Memory B cell (primary cell): ENCODE results near the gene GUK1.

Experiments used
- ATAC-seq: fragments of 150-1000 bp; cut with Tn5 transposase; 2 replicates; pipeline ENCODE4 v1.10.0; 2021; ENCODE audit warnings: low read depth, mild to moderate bottlenecking, moderate library complexity
- DNase-seq, 2 donors: peaks; one replicate each; pipeline ENCODE4 v3.0.0; 2022; ENCODE audit warnings: low spot score in 2 of 2
- H3K27ac Mint-ChIP-seq: one replicate; pipeline ENCODE4 v1.8.0; 2022; ENCODE audit warnings: mild to moderate bottlenecking, moderate library complexity, mixed read lengths
- H3K27me3 Mint-ChIP-seq: one replicate; pipeline ENCODE4 v1.8.0; 2022; ENCODE audit warnings: mixed read lengths
- H3K36me3 Mint-ChIP-seq: one replicate; pipeline ENCODE4 v1.8.0; 2022; ENCODE audit warnings: mild to moderate bottlenecking, mixed read lengths
- H3K4me1 Mint-ChIP-seq: one replicate; pipeline ENCODE4 v1.8.0; 2022; ENCODE audit warnings: mixed read lengths
- H3K4me3 Mint-ChIP-seq: one replicate; pipeline ENCODE4 v1.8.0; 2022; ENCODE audit warnings: mild to moderate bottlenecking, moderate library complexity, mixed read lengths
- H3K9me3 Mint-ChIP-seq: one replicate; pipeline ENCODE4 v1.8.0; 2022; ENCODE audit warnings: mixed read lengths

Gene GUK1

DNA sequence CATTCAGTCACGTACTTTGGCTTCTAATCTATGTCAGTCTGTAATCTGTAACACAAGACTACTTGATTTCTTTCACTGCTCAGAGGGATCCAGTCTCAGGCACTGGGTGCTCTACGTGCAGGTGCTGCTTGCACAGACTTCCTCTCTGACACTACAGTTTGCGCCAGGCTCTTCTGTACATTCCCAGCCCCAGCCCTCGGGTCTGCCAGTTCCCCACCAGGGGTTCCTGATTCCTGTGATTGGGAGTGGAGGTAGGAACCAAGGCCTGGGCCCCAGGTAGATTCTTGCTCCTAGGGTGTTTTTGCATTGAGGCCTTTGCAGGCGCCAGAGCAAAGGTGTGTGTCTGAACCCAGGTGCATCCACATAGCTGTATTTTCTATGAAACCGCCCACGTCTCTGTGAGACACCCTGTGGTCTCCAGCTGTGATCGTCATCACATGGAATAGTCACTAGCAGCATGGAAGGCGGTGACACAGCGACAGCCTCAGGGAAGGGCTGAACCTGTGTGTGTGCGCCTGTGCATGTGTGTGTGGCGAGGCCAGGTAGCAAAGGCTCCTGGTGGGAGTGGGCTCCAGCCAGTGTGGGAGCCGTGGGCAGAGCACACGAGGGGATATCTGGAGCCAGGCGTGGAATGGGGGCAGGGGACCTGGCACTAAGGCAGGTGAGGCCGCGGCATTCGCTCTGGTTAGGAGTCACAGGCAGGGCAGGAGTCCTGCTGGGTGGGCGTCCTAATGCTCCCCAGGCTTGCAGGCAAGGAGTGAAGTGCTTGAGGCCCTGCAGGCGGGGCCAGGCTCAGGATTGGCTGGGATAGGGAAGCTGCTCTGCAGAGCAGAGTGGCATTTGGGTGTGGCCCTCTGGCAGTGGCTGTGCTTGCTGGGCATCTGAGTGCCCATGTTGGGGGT is 14.8 kb downstream of the GUK1 start:
- DNase-seq (no peak), ATAC-seq (no peak)
- peaks cover 4% of the 10 kb centered on the region for H3K4me1 Mint-ChIP-seq
- no peak overlapping the region for H3K4me3 Mint-ChIP-seq
- H3K27ac Mint-ChIP-seq = no peak overlapping the region
- no peaks in the 10 kb centered on the region for H3K9me3 Mint-ChIP-seq
- H3K36me3 Mint-ChIP-seq = no peaks in the 10 kb centered on the region
- H3K27me3 Mint-ChIP-seq = peaks cover 3% of the 10 kb centered on the region

- Mint-ChIP-seq H3K27ac (no peak overlapping the region), H3K4me1 (peaks cover 4% of the 10 kb centered on the region), H3K4me3 (no peak overlapping the region), H3K36me3 (no peaks in the 10 kb centered on the region), H3K9me3 (no peaks in the 10 kb centered on the region), H3K27me3 (peaks cover 3% of the 10 kb centered on the region)
- DNase-seq = no peak
- ATAC-seq = no peak
These were observed 15.8 kb downstream of the GUK1 start for GRCh38 chr1:228155596-228156514.

GRCh38 chr1:228156515-228156881 is 16.4 kb downstream of the GUK1 start:
- ATAC-seq = no peak
- no peak for DNase-seq
- Mint-ChIP-seq H3K36me3 (no peaks in the 10 kb centered on the region), H3K27ac (no peak overlapping the region), H3K4me3 (no peak overlapping the region), H3K4me1 (no peaks in the 10 kb centered on the region), H3K27me3 (peaks cover 3% of the 10 kb centered on the region), H3K9me3 (no peaks in the 10 kb centered on the region)

- DNase-seq = no peak
- no peaks in the 10 kb centered on the region for H3K4me1 Mint-ChIP-seq
These were observed 17.1 kb downstream of the GUK1 start for GRCh38 chr1:228156941-228157728.

DNA sequence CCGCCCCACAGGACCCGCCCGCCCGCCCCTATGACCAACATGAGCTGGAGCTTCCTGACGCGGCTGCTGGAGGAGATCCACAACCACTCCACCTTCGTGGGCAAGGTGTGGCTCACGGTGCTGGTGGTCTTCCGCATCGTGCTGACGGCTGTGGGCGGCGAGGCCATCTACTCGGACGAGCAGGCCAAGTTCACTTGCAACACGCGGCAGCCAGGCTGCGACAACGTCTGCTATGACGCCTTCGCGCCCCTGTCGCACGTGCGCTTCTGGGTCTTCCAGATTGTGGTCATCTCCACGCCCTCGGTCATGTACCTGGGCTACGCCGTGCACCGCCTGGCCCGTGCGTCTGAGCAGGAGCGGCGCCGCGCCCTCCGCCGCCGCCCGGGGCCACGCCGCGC is 17.6 kb downstream of the GUK1 start:
- H3K27ac Mint-ChIP-seq = no peak overlapping the region

More at GRCh38 chr1:228156941-228157728, 17.1 kb downstream of the GUK1 start:
- H3K27me3 Mint-ChIP-seq = peaks cover 3% of the 10 kb centered on the region
- ATAC-seq = peak; percentile 60
- no peak overlapping the region for H3K27ac Mint-ChIP-seq
- H3K36me3 Mint-ChIP-seq = no peaks in the 10 kb centered on the region
- no peak overlapping the region for H3K4me3 Mint-ChIP-seq
- no peaks in the 10 kb centered on the region for H3K9me3 Mint-ChIP-seq

DNA sequence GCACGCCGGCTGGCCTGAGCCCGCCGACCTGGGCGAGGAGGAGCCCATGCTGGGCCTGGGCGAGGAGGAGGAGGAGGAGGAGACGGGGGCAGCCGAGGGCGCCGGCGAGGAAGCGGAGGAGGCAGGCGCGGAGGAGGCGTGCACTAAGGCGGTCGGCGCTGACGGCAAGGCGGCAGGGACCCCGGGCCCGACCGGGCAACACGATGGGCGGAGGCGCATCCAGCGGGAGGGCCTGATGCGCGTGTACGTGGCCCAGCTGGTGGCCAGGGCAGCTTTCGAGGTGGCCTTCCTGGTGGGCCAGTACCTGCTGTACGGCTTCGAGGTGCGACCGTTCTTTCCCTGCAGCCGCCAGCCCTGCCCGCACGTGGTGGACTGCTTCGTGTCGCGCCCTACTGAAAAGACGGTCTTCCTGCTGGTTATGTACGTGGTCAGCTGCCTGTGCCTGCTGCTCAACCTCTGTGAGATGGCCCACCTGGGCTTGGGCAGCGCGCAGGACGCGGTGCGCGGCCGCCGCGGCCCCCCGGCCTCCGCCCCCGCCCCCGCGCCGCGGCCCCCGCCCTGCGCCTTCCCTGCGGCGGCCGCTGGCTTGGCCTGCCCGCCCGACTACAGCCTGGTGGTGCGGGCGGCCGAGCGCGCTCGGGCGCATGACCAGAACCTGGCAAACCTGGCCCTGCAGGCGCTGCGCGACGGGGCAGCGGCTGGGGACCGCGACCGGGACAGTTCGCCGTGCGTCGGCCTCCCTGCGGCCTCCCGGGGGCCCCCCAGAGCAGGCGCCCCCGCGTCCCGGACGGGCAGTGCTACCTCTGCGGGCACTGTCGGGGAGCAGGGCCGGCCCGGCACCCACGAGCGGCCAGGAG is 18.3 kb downstream of the GUK1 start:
- Mint-ChIP-seq H3K36me3 (no peaks in the 10 kb centered on the region), H3K4me3 (no peak overlapping the region), H3K4me1 (no peaks in the 10 kb centered on the region), H3K9me3 (no peaks in the 10 kb centered on the region), H3K27ac (no peak overlapping the region), H3K27me3 (peaks cover 3% of the 10 kb centered on the region)
- DNase-seq (no peak), ATAC-seq (no peak)

More for the DNA sequence above, 17.6 kb downstream of the GUK1 start:
- DNase-seq (no peak), ATAC-seq (no peak)
- Mint-ChIP-seq H3K4me3 (no peak overlapping the region), H3K4me1 (no peaks in the 10 kb centered on the region), H3K9me3 (no peaks in the 10 kb centered on the region), H3K36me3 (no peaks in the 10 kb centered on the region), H3K27me3 (peaks cover 3% of the 10 kb centered on the region)

DNA sequence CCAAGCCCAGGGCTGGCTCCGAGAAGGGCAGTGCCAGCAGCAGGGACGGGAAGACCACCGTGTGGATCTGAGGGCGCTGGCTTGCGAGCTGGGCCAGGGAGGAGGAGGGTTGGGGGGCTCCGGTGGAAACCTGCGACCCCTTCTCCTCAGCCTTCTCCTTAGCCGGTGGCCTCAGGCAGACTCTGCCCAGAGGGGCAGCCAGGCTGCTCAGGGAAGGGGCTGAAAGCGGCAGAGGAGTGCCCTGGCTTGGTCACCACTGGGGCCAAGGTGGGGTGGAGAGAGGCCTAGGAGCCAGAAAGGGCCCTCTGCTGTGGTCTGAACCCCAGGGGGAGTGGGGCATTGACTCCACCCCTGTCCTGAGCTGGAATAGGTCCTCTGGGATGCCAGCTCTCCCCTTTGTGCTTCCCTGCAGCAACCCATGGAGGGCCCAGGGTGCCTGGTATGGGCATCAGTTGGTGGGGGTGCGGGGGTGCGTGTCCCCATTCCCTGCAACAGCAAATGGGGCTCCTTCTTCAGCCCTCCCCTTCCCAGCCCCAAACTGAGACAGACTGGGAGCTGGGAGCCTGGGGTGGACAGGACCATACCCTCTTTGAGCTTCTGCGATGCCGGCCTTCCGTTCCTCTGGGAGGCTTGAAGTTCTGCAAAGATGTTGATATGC is 19.1 kb downstream of the GUK1 start:
- Mint-ChIP-seq H3K27ac (no peak overlapping the region), H3K4me3 (no peak overlapping the region), H3K9me3 (no peaks in the 10 kb centered on the region), H3K36me3 (no peaks in the 10 kb centered on the region), H3K4me1 (peaks cover 1% of the 10 kb centered on the region), H3K27me3 (peaks cover 3% of the 10 kb centered on the region)
- DNase-seq = no peak
- ATAC-seq = no peak

GRCh38 chr1:228160201-228160761 is 20.2 kb downstream of the GUK1 start:
- peaks cover 3% of the 10 kb centered on the region for H3K27me3 Mint-ChIP-seq
- H3K9me3 Mint-ChIP-seq = no peaks in the 10 kb centered on the region
- no peak overlapping the region for H3K4me3 Mint-ChIP-seq
- DNase-seq (no peak), ATAC-seq (no peak)
- H3K4me1 Mint-ChIP-seq = peaks cover 10% of the 10 kb centered on the region
- H3K36me3 Mint-ChIP-seq = no peaks in the 10 kb centered on the region
- no peak overlapping the region for H3K27ac Mint-ChIP-seq

GRCh38 chr1:228161362-228161761 is 21.3 kb downstream of the GUK1 start:
- Mint-ChIP-seq H3K27me3 (peaks cover 1% of the 10 kb centered on the region), H3K4me1 (peaks cover 10% of the 10 kb centered on the region), H3K9me3 (no peaks in the 10 kb centered on the region), H3K4me3 (no peak overlapping the region), H3K36me3 (no peaks in the 10 kb centered on the region), H3K27ac (no peak overlapping the region)
- ATAC-seq (no peak), DNase-seq (no peak)

GRCh38 chr1:228161866-228162265 is 21.8 kb downstream of the GUK1 start:
- H3K4me3 Mint-ChIP-seq = no peak overlapping the region

GRCh38 chr1:228162286-228163006 is 22.4 kb downstream of the GUK1 start:
- H3K27ac Mint-ChIP-seq = no peak overlapping the region
- ATAC-seq (no peak), DNase-seq (no peak)
- no peaks in the 10 kb centered on the region for H3K9me3 Mint-ChIP-seq
- no peak overlapping the region for H3K4me3 Mint-ChIP-seq
- no peaks in the 10 kb centered on the region for H3K27me3 Mint-ChIP-seq
- peaks cover 15% of the 10 kb centered on the region for H3K4me1 Mint-ChIP-seq
- no peaks in the 10 kb centered on the region for H3K36me3 Mint-ChIP-seq

More at GRCh38 chr1:228161866-228162265, 21.8 kb downstream of the GUK1 start:
- H3K36me3 Mint-ChIP-seq = no peaks in the 10 kb centered on the region
- H3K27me3 Mint-ChIP-seq = peaks cover under 1% of the 10 kb centered on the region
- H3K4me1 Mint-ChIP-seq = peaks cover 14% of the 10 kb centered on the region
- DNase-seq = no peak
- no peak for ATAC-seq
- no peaks in the 10 kb centered on the region for H3K9me3 Mint-ChIP-seq
- no peak overlapping the region for H3K27ac Mint-ChIP-seq
